KMS-11 (cell line): ENCODE data around the gene CKAP5.

Source experiments
- H2AFZ ChIP-seq: fragments of 200-600 bp; sonication (generic); 2 replicates; pipeline ENCODE4 v1.6.1; 2016; ENCODE audit warnings: antibody characterized with exemption, mixed run types, low read depth
- H3K27ac ChIP-seq: fragments of 200-600 bp; sonication (generic); 2 replicates; pipeline ENCODE4 v1.6.1; 2016; ENCODE audit warnings: mild to moderate bottlenecking, mixed run types
- H3K27me3 ChIP-seq: fragments of 200-600 bp; sonication (generic); 2 replicates; pipeline ENCODE4 v1.6.1; 2017; ENCODE audit warnings: mild to moderate bottlenecking, low read depth, mixed run types, moderate library complexity; ENCODE audit not compliant: insufficient read depth
- H3K36me3 ChIP-seq: fragments of 200-600 bp; sonication (generic); 2 replicates; pipeline ENCODE4 v1.6.1; 2017; ENCODE audit warnings: mild to moderate bottlenecking, mixed run types; ENCODE audit not compliant: insufficient read depth
- H3K4me1 ChIP-seq: fragments of 200-600 bp; sonication (generic); 2 replicates; pipeline ENCODE4 v1.6.1; 2016; ENCODE audit warnings: mild to moderate bottlenecking, low read depth, mixed run types; ENCODE audit not compliant: poor library complexity, severe bottlenecking
- H3K4me2 ChIP-seq: fragments of 200-600 bp; sonication (generic); 2 replicates; pipeline ENCODE4 v1.7.0; 2016; ENCODE audit warnings: mild to moderate bottlenecking, mixed run types
- H3K4me3 ChIP-seq: fragments of 200-600 bp; sonication (generic); IDR thresholded peaks from 2 replicates; pipeline ENCODE4 v1.6.1; 2017; ENCODE audit warnings: low read depth, low read length, mixed read lengths; ENCODE audit not compliant: insufficient read depth
- H3K79me2 ChIP-seq: fragments of 200-600 bp; sonication (generic); 2 replicates; pipeline ENCODE4 v1.6.1; 2016; ENCODE audit warnings: low read depth, mixed run types; ENCODE audit not compliant: insufficient read depth
- H3K9ac ChIP-seq: fragments of 200-600 bp; sonication (generic); 2 replicates; pipeline ENCODE4 v1.6.1; 2016; ENCODE audit warnings: mild to moderate bottlenecking, mixed run types
- H4K20me1 ChIP-seq: fragments of 200-600 bp; sonication (generic); 2 replicates; pipeline ENCODE4 v1.6.1; 2016; ENCODE audit warnings: mild to moderate bottlenecking, mixed run types; ENCODE audit not compliant: insufficient read depth
- TF ChIP-seq, protein P1 (sequence below): fragments of 200-600 bp; sonication (generic); conservative IDR thresholded peaks from 2 replicates; pipeline ENCODE4 v1.6.1; 2017; ENCODE audit warnings: low read depth, mild to moderate bottlenecking, antibody characterized with exemption, low read length, moderate library complexity, mixed read lengths

CKAP5 gene

DNA sequence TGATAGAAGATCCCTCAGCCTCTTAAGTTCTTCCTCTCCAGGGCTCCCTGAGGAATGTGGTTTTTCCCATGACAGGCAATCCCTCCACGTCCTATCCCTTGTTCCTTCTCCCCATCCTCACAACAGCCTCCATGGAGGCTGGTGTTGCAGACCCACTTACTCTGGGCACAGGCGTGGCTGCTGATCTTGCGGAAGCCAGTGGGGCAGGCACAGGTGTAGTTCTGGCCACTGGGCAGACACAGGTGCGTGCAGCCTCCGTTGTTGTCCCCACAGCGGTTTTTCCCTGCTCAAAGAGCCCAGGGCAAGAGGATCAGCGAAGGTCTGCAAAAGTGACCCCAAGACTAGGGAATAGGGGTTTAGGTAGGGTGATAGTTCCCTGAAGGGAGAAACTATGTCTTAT is 43.2 kb upstream of the CKAP5 start:
- no peak overlapping the region for H3K4me2 ChIP-seq
- H3K27ac ChIP-seq: no peak overlapping the region
- no peak overlapping the region for H2AFZ ChIP-seq
- H3K27me3 ChIP-seq: no peaks in the 10 kb centered on the region
- H3K4me1 ChIP-seq: no peaks in the 10 kb centered on the region
- no peak overlapping the region for H3K4me3 ChIP-seq
- TF ChIP-seq, protein P1, sequence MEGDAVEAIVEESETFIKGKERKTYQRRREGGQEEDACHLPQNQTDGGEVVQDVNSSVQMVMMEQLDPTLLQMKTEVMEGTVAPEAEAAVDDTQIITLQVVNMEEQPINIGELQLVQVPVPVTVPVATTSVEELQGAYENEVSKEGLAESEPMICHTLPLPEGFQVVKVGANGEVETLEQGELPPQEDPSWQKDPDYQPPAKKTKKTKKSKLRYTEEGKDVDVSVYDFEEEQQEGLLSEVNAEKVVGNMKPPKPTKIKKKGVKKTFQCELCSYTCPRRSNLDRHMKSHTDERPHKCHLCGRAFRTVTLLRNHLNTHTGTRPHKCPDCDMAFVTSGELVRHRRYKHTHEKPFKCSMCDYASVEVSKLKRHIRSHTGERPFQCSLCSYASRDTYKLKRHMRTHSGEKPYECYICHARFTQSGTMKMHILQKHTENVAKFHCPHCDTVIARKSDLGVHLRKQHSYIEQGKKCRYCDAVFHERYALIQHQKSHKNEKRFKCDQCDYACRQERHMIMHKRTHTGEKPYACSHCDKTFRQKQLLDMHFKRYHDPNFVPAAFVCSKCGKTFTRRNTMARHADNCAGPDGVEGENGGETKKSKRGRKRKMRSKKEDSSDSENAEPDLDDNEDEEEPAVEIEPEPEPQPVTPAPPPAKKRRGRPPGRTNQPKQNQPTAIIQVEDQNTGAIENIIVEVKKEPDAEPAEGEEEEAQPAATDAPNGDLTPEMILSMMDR: no peak
- H4K20me1 ChIP-seq: no peaks in the 10 kb centered on the region
- no peaks in the 10 kb centered on the region for H3K36me3 ChIP-seq
- no peaks in the 10 kb centered on the region for H3K79me2 ChIP-seq
- H3K9ac ChIP-seq: no peak overlapping the region

- Histone ChIP-seq H3K36me3 (no peaks in the 10 kb centered on the region), H2AFZ (no peak overlapping the region), H3K27me3 (no peaks in the 10 kb centered on the region), H3K27ac (no peak overlapping the region), H4K20me1 (no peaks in the 10 kb centered on the region), H3K4me3 (no peak overlapping the region), H3K4me1 (no peaks in the 10 kb centered on the region), H3K4me2 (no peak overlapping the region), H3K9ac (no peak overlapping the region), H3K79me2 (no peaks in the 10 kb centered on the region)
- TF ChIP-seq, protein P1: no peak
Measured at GRCh38 chr11:46888636-46889035, 42.6 kb upstream of the CKAP5 start.

- H3K79me2 ChIP-seq: no peaks in the 10 kb centered on the region
- H2AFZ ChIP-seq: no peak overlapping the region
- no peak overlapping the region for H3K4me3 ChIP-seq
- H3K27ac ChIP-seq: no peak overlapping the region
- no peaks in the 10 kb centered on the region for H3K27me3 ChIP-seq
- H3K36me3 ChIP-seq: no peaks in the 10 kb centered on the region
- TF ChIP-seq, protein P1: no peak
- H3K4me1 ChIP-seq: no peaks in the 10 kb centered on the region
- H3K4me2 ChIP-seq: no peak overlapping the region
- no peak overlapping the region for H3K9ac ChIP-seq
- no peaks in the 10 kb centered on the region for H4K20me1 ChIP-seq
Measured at GRCh38 chr11:46886211-46886610, 40.1 kb upstream of the CKAP5 start.

DNA sequence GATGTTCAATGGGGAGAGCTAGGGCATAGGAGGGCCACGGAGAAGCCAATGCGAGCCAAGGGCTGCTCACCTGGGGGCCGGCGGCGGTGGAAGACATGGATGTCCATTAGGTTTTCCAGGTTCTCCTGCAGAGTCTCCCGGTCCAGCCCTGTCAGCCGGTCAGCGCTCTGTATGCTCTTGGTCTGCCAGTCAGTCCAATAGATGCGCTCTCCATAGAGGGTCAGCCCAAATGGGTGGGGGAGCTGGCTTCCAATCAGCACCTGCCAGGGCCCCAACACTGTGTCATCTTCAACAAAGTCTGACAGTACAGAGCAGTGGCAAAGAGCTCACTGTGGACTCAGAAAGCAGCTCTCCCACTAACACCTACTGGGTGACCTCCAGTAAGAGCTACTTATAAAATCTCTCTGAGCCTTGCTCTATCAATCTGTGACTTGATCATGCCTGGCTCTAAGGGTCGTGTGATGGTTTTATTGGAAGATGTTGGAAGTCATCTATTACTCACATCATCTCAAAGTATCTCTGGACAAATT is 33.0 kb upstream of the CKAP5 start:
- Histone ChIP-seq H3K4me1 (no peaks in the 10 kb centered on the region), H3K79me2 (no peaks in the 10 kb centered on the region), H4K20me1 (no peaks in the 10 kb centered on the region), H3K4me2 (no peak overlapping the region), H3K27me3 (no peaks in the 10 kb centered on the region), H3K9ac (no peak overlapping the region), H3K36me3 (no peaks in the 10 kb centered on the region), H3K4me3 (no peak overlapping the region), H2AFZ (no peak overlapping the region), H3K27ac (no peak overlapping the region)
- TF ChIP-seq, protein P1: no peak
